Measurements from ENCODE around the gene CASS4. TPM values are rescaled to one million over a fixed set of nuclear protein-coding genes. Genes with fewer than 3 reads are reported as not detected.

The CASS4 gene
- 1 to 10 TPM in 1 of 3 donors, under 1 TPM in 2; 0.61 to 1.0 (median 0.77) TPM for total RNA-seq
- long read RNA-seq, donor 1: 0 reads
- long read RNA-seq, donor 2: 0 reads

GRCh38 chr20:56411759-56412472, at the start of gene CASS4:
Gene CASS4, plus strand, starts transcription at chr20:56412260. Its CDS starts 199 bp downstream, at chr20:56412459.
- no peaks in the 10 kb centered on the region for H3K9me3 ChIP-seq
- TF ChIP-seq, protein P1, sequence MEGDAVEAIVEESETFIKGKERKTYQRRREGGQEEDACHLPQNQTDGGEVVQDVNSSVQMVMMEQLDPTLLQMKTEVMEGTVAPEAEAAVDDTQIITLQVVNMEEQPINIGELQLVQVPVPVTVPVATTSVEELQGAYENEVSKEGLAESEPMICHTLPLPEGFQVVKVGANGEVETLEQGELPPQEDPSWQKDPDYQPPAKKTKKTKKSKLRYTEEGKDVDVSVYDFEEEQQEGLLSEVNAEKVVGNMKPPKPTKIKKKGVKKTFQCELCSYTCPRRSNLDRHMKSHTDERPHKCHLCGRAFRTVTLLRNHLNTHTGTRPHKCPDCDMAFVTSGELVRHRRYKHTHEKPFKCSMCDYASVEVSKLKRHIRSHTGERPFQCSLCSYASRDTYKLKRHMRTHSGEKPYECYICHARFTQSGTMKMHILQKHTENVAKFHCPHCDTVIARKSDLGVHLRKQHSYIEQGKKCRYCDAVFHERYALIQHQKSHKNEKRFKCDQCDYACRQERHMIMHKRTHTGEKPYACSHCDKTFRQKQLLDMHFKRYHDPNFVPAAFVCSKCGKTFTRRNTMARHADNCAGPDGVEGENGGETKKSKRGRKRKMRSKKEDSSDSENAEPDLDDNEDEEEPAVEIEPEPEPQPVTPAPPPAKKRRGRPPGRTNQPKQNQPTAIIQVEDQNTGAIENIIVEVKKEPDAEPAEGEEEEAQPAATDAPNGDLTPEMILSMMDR (IDR thresholded peaks at IDR 0.05): no peak
- H3K4me1 ChIP-seq (ENCODE audit: low read depth): no peaks in the 10 kb centered on the region
- no peak for DNase-seq
- no peak within 1 kb of the TSS for H3K4me3 ChIP-seq
- ATAC-seq: peak; percentile 77
- H3K36me3 ChIP-seq (ENCODE audit: low read depth): no peaks in the 10 kb centered on the region
- intact Hi-C loops (cut with DNase I, micrococcal nuclease): no loop called here

DNA sequence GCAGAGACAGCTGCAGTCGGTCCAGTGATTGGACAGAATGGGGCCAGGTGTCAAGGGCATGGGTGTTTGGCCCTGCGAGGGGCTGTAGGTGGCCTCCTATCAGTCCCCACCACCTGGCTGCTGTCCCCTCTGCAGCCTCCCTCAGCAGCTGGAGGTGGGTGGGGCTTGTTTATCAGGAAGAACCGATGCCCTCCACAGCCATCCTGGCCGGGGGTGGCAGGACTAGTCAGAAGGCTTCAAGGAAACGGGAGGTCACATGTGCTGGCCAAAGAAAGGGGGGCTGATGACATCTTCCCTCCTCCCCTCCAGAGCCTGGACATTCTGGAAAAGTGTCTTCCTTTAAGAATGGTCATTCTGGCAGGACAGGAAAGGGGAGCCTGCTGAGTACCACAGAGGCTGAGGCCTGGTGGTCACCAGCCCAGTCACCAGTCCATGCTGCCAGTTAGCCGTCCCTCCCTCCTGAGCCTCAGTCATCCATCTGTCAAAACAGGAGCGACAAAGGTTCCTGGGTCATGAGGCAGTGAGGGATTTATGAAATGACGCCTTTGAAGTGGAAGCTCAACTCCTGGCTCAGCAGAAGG, 49.1 kb upstream of the CASS4 start:
- TF ChIP-seq, protein P1 (IDR thresholded peaks at IDR 0.05): no peak
- H3K4me3 ChIP-seq: no peak overlapping the region
- no peak for DNase-seq
- H3K4me1 ChIP-seq (ENCODE audit: low read depth): peaks cover 8% of the 10 kb centered on the region
- H3K9me3 ChIP-seq: no peaks in the 10 kb centered on the region
- intact Hi-C loops (cut with DNase I, micrococcal nuclease): no loop called here
- no peak for ATAC-seq
- no peaks in the 10 kb centered on the region for H3K36me3 ChIP-seq (ENCODE audit: low read depth)

- Histone ChIP-seq H3K9me3 (no peaks in the 10 kb centered on the region), H3K4me1 (ENCODE audit: low read depth) (peaks cover 8% of the 10 kb centered on the region), H3K4me3 (no peak overlapping the region), H3K36me3 (ENCODE audit: low read depth) (no peaks in the 10 kb centered on the region)
- DNase-seq: no peak
- ATAC-seq: no peak
- TF ChIP-seq, protein P1 (IDR thresholded peaks at IDR 0.05): no peak
- intact Hi-C loops (cut with DNase I, micrococcal nuclease): no loop called here
These were observed 48.6 kb upstream of the CASS4 start for GRCh38 chr20:56363491-56363890.

DNA sequence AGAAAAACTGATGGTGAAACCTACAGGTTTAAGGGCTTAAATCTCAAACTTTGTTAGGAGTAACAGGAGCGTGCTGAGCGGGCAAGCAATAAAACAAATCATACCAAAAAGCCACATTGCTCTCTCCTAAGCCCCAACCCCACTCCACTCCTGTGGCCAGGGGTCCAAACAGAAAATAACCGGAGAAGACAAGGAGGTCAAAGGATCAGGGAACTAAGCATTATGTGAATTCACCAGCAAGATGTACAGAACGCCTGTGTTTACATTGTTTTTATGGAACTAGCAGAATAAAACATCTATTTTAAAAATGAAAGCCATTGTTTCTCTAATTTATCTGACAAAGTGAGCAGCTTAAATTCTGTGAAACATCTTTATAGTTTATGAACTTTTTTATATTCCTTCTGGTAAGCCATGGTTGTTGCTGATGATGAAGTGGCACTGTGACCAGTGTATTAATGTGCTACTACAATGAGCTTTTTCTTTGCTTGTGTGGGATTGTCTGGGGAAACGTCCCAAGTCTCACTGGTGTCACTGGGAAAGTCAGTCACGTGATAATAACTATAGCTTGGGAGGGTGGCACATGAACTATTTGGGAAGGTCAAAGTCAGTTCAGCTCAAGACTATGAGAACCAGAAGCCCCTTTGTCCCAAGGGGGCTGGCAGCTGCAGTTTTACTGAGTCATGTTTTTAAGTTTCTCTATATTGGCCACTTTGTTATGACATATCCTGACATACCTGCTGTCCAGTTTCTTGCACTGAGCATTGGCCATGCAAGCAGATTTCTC, 43.5 kb upstream of the CASS4 start:
- no peaks in the 10 kb centered on the region for H3K9me3 ChIP-seq
- H3K4me1 ChIP-seq (ENCODE audit: low read depth): no peaks in the 10 kb centered on the region
- intact Hi-C loops (cut with DNase I, micrococcal nuclease): no loop called here
- no peak overlapping the region for H3K4me3 ChIP-seq
- TF ChIP-seq, protein P1 (IDR thresholded peaks at IDR 0.05): no peak
- DNase-seq (no peak), ATAC-seq (no peak)
- H3K36me3 ChIP-seq (ENCODE audit: low read depth): no peaks in the 10 kb centered on the region

DNA sequence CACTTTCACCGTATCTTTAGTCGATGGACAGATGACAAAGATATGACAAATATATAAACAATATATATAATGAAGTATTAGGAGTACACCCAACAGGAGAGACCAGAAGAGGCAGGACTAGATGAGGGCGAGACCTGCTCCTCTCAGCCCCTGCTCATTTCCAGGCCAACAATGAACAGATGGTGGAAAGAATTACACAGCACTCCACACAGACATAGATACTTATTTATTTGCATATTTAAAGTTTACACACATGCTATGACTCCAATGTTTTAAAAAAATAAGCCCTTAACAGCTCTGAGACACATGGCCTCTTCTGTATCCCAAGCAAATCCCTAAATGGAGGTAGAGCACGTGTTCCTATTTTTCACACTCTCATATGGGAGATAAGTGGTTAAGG, 42.9 kb upstream of the CASS4 start:
- Histone ChIP-seq H3K4me1 (ENCODE audit: low read depth) (no peaks in the 10 kb centered on the region), H3K36me3 (ENCODE audit: low read depth) (no peaks in the 10 kb centered on the region), H3K4me3 (no peak overlapping the region), H3K9me3 (no peaks in the 10 kb centered on the region)
- intact Hi-C loops (cut with DNase I, micrococcal nuclease): no loop called here
- TF ChIP-seq, protein P1 (IDR thresholded peaks at IDR 0.05): no peak
- ATAC-seq: no peak
- no peak for DNase-seq
